Pancreas (tissue), 10 donors: ENCODE measurements around the gene GPR75. TPM values are rescaled to one million over a fixed set of nuclear protein-coding genes. Genes with fewer than 3 reads are reported as not detected.
"Not testable (repeated sequence)": the region's sequence is repeated elsewhere in the genome, so short reads cannot be mapped to it uniquely, and the experiment has no call there.

Source experiments
- ATAC-seq, 4 donors: fragments of 200-7000 bp; cut with Tn5 transposase; one replicate each; pipeline versions ENCODE4 v1.8.0 to v1.9.1; 2020; ENCODE audit warnings: mild to moderate bottlenecking in 4 of 4, moderate library complexity in 4 of 4
- DNase-seq, 6 donors: peaks; one replicate each; pipeline ENCODE4 v3.0.0-alpha.2; 2020
- FAIRE-seq: peaks from 2 replicates; lab custom pipeline; 2012; peaks lifted over from hg19 to GRCh38; lab: Jason Lieb, UNC
- H3K27ac ChIP-seq, 4 donors: fragments of 200-600 bp; sonication (generic); 1 replicate in 3 of 4; 2 replicates in 1 of 4; pipeline versions ENCODE4 v1.5.0 to v1.8.0; 2020
- H3K27me3 ChIP-seq, 4 donors: fragments of 200-600 bp; one replicate each; pipeline ENCODE4 v1.8.0; 2021
- H3K36me3 ChIP-seq, 3 donors: fragments of 200-600 bp; sonication (generic) in 1 of 3; one replicate each; pipeline versions ENCODE4 v1.5.0 to v1.8.0; 2020 to 2021
- H3K4me1 ChIP-seq, 3 donors: fragments of 200-600 bp; one replicate each; pipeline ENCODE4 v1.8.0; 2021
- H3K4me3 ChIP-seq, 4 donors: fragments of 200-600 bp; sonication (generic) in 2 of 4; one replicate each; pipeline versions ENCODE4 v1.5.0 to v1.8.0; 2020 to 2021
- H3K9me3 ChIP-seq, 4 donors: fragments of 200-600 bp; one replicate each; pipeline ENCODE4 v1.8.0; 2021
- WGBS, 2 donors: extraction: QIAGEN DNeasy Blood & Tissue Kit; methylation state at CpG; one replicate each; pipeline ENCODE4 v1.1.7; 2013; 5-methylcytosine and 5-hydroxymethylcytosine counted together
- intact Hi-C, 3 donors: fragments of 100-400 bp; cut with DNase I; formaldehyde crosslinking; loops; one replicate each; pipeline versions ENCODE4 v1.11.1 to v1.14.2; 2022
- polyA plus RNA-seq, 2 donors: library from polyadenylated mRNA; stranded (reverse); fragments of 200-250 nt; gene quantifications; one replicate each; pipeline ENCODE4 v1.2.3, GENCODE V29; 2013
- total RNA-seq, 6 donors: library from RNA; stranded (reverse); fragmentation: NEBNext Ultra II Directional in 4 of 6; extraction: Animal tissue kit (Norgen Biotek cat#: 25700) in 4 of 6; gene quantifications; one replicate each; pipeline versions ENCODE4 v1.2.1 to v1.2.4, GENCODE V29; 2021 to 2023
- TF ChIP-seq, protein P1 (sequence below), 4 donors: fragments of 200-600 bp; sonication (generic) in 3 of 4; IDR thresholded peaks; one replicate each; pipeline versions ENCODE4 v1.5.0 to v1.8.0; 2021; ENCODE audit warnings: antibody characterized with exemption in 4 of 4
- donor health status: healthy with polysubstance abuse.
- donor health status: DM: no; HTN: no; CAD: no; lungs with moderate emphysema.
- donor health status: DM: no; HTN: no; CAD: no.
- donor health status: control.
- donor health status: control.
- donor health status: Bipolar disorder and iron deficiency.
- donor health status: DM: yes; HTN: yes; CAD: no.
- donor health status: DM: no; HTN: no; CAD: no.
- donor health status: DM: no; HTN: no; CAD: no.
- donor health status: DM: yes; HTN: yes; CAD: no.

GPR75 gene
- total and polyA plus RNA-seq, 8 donors, result 1.1 to 1.9 (median 1.5) TPM

DNA sequence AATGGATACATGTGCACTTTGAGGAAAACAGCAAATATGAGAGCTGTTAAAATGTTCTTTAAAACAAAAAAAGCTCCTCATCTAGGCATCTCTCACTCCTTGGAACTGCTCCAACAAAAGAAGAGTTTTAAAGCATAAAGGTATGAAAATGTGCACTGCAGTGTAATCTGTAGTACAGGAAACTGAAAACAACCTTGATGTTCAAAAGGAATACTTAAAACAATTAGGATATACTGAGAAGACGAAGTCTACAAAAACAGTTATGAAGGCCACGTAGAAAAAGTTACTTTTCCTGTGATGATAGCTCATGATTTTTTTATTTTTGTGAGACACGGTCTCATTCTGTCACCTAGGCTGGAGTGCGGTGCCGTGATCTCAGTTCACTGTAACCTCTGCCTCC is 2.1 kb upstream of the GPR75 start:
- H3K4me3 ChIP-seq, result no peak overlapping the region
- intact Hi-C loops, result no loop called here
- FAIRE-seq (no peak), ATAC-seq (no peak), DNase-seq (no peak)
- no peaks in the 10 kb centered on the region for H3K27me3 ChIP-seq
- H3K36me3 ChIP-seq, result peaks cover 0 to 24% (median 0%) of the 10 kb centered on the region in 3 donors
- 96 to 97% methylated on average over 5 of the region's 5 CpGs for WGBS, 2 donors
- no peaks in the 10 kb centered on the region for H3K4me1 ChIP-seq
- TF ChIP-seq, protein P1, sequence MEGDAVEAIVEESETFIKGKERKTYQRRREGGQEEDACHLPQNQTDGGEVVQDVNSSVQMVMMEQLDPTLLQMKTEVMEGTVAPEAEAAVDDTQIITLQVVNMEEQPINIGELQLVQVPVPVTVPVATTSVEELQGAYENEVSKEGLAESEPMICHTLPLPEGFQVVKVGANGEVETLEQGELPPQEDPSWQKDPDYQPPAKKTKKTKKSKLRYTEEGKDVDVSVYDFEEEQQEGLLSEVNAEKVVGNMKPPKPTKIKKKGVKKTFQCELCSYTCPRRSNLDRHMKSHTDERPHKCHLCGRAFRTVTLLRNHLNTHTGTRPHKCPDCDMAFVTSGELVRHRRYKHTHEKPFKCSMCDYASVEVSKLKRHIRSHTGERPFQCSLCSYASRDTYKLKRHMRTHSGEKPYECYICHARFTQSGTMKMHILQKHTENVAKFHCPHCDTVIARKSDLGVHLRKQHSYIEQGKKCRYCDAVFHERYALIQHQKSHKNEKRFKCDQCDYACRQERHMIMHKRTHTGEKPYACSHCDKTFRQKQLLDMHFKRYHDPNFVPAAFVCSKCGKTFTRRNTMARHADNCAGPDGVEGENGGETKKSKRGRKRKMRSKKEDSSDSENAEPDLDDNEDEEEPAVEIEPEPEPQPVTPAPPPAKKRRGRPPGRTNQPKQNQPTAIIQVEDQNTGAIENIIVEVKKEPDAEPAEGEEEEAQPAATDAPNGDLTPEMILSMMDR (IDR thresholded peaks at IDR 0.05), result no peak
- H3K9me3 ChIP-seq, result no peaks in the 10 kb centered on the region
- no peak overlapping the region for H3K27ac ChIP-seq

DNA sequence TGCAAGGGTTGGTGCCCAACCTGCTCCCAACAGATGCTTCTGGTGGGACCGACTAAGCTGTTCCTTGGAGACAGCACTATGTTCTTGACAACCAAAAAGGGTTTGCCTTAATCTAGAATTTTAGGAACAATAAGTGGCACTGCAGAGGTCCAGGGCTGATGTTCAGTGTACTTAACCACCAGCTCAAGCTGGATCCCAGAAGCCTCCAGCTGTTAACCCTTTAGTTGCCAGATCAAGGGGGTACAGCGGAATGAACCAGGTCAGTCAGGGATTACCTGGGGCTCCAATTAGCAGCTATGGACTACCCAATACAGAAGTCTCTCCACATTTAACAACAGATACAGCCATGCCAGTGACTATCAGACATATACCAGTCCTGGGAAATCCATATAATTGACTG is 3.5 kb downstream of the GPR75 start:
- no peaks in the 10 kb centered on the region for H3K4me1 ChIP-seq
- ATAC-seq, result no peak
- no peaks in the 10 kb centered on the region for H3K27me3 ChIP-seq
- H3K4me3 ChIP-seq, result no peak overlapping the region
- no peaks in the 10 kb centered on the region for H3K36me3 ChIP-seq
- H3K9me3 ChIP-seq, result no peaks in the 10 kb centered on the region
- no peak for FAIRE-seq
- TF ChIP-seq, protein P1 (IDR thresholded peaks at IDR 0.05), result no peak
- H3K27ac ChIP-seq, result no peak overlapping the region
- no peak for DNase-seq
- intact Hi-C loops, result no loop called here
- WGBS, 2 donors, result 86 to 95% methylated on average over 2 of the region's 2 CpGs

DNA sequence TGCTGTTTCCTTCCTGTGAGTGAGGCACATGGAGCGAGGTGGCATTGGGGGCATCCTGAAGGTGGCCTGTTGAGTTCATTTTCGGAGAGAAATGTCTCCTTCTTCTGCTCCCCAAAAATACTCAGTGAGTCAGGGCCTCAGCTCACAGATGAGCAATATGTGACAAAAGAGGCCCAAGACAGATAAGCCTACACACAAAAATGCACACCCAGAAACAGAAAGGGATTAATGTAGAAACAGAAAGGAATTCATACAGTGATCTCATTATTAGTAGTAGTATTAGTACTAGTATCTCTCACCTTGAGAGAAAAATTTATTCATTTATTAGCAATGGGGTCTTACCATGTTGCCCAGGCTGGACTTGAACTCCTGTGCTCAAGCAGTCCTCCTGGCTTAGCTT is 5.1 kb downstream of the GPR75 start:
- Histone ChIP-seq H3K9me3 (no peaks in the 10 kb centered on the region), H3K4me1 (no peaks in the 10 kb centered on the region), H3K4me3 (no peak overlapping the region), H3K27me3 (no peaks in the 10 kb centered on the region), H3K36me3 (no peaks in the 10 kb centered on the region), H3K27ac (no peak overlapping the region)
- intact Hi-C loops, result no loop called here
- ATAC-seq (no peak), FAIRE-seq (no peak), DNase-seq (no peak)
- 92 to 100% methylated on average over 2 of the region's 2 CpGs for WGBS, 2 donors
- TF ChIP-seq, protein P1 (IDR thresholded peaks at IDR 0.05), result no peak

DNA sequence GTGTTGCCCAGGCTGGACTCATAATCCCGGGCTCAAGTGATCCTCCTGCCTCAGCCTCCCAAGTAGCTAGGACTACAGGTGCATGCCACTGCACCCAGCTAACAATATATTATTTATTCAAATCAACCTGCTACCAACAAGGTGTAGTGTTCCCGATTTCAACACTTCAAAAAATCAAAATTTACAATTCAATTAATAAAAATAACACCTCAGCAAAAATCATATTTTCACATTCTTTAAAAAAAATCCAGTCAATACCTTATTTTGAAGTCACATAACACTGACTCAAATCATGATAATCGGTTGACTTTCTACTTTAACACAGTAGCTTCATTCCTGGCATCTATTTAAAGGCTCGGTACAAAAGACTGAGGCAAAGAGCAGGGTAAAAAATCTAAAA is 7.2 kb downstream of the GPR75 start:
- 95 to 98% methylated on average over 4 of the region's 4 CpGs for WGBS, 2 donors
- FAIRE-seq (no peak), DNase-seq (no peak), ATAC-seq (no peak)
- intact Hi-C loops, result no loop called here
- no peaks in the 10 kb centered on the region for H3K9me3 ChIP-seq
- no peaks in the 10 kb centered on the region for H3K27me3 ChIP-seq
- TF ChIP-seq, protein P1 (IDR thresholded peaks at IDR 0.05), result no peak
- no peaks in the 10 kb centered on the region for H3K36me3 ChIP-seq
- H3K27ac ChIP-seq, result no peak overlapping the region
- H3K4me1 ChIP-seq, result no peaks in the 10 kb centered on the region
- H3K4me3 ChIP-seq, result no peak overlapping the region

DNA sequence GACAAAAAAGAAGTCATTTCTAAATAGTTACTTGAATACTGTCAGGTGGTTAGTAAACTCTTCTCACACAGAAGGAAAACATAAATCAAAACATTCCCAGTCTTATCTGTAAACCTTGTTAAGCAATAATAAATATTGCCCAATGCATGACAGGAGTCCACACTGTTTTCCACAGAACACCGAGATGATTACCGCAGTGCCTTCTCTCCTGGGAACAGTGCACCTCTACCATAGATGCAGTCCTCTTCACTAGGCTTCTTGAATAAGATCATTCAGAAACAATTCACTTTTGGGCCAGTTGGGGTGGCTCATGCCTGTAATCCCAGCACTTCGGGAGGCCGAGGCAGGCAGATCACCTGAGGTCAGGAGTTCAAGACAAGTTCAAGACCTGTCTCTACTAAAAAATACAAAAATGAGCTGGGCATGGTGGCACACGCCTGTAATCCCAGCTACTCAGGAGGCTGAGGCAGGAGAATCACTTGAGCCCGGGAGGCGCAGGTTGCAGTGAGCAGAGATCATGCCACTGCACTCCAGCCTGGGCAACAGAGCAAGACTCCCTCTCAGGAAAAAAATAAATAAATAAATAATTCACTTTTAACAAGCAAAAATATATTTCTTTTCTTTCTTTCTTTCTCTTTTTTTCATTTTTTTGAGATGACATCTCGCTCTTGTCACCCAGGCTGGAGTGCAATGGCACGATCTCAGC is 8.6 kb downstream of the GPR75 start:
- H3K4me3 ChIP-seq, FAIRE-seq, DNase-seq, H3K36me3 ChIP-seq, H3K4me1 ChIP-seq, H3K27me3 ChIP-seq, intact Hi-C loops, H3K9me3 ChIP-seq: not testable (repeated sequence)
- 71% methylated on average over 9 of the region's 9 CpGs for WGBS, 2 donors
- H3K27ac ChIP-seq, result peak overlapping the region in 1 of 4 donors; percentile 2
- ATAC-seq, result peak; percentile 57 to 78 (median 62)
